Astrocyte of the cerebellum (primary cell): Measurements from ENCODE around the gene MRPS35.
A peak's percentile ranks its signal among the peaks of the same experiment; 100 is the strongest.

Experiments used
- DNase-seq: peaks from one replicate; pipeline ENCODE4 v3.0.0-alpha.2; 2011; ENCODE audit warnings: low read depth
- H3K4me3 ChIP-seq: 2 replicates; pipeline ENCODE4 v1.5.1; 2011; ENCODE audit warnings: mild to moderate bottlenecking, low read depth, low read length, moderate library complexity
- CTCF ChIP-seq: IDR thresholded peaks from 2 replicates; pipeline ENCODE4 v1.5.1; 2012; ENCODE audit warnings: low read length, low read depth, moderate library complexity, mild to moderate bottlenecking; ENCODE audit errors: missing control alignments
- in situ Hi-C: cut with HindIII; loops from 2 replicates; pipeline ENCODE4 v1.10.0; 2017; ENCODE audit warnings: low sequenced_read_pairs

The MRPS35 gene

GRCh38 chr12:27705263-27705662 is 5.4 kb upstream of the MRPS35 start:
- in situ Hi-C loops: no loop called here
- no peak for DNase-seq

DNA sequence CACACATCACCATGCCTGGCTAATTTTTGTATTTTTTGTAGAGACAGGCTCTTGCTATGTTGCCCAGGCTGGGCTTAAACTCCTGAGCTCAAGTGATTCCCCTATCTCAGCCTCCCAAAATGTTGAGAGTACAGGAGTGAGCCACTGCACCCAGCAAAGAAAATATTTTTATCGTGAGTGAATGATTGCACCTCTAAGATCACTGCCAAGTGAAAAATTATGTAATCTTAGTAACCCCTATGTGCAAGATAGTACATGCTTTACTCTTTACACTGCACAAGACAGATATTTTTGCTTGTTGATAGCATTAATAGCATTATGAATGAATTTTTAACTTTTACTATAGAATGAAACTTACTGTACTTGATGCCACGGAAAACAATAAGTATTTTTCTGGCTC is 3.4 kb upstream of the MRPS35 start:
- no peak for TF ChIP-seq CTCF
- DNase-seq: no peak
- H3K4me3 ChIP-seq: no peak overlapping the region
- in situ Hi-C loops: no loop called here

More at GRCh38 chr12:27705263-27705662, 5.4 kb upstream of the MRPS35 start:
- no peak overlapping the region for H3K4me3 ChIP-seq
- TF ChIP-seq CTCF: no peak

DNA sequence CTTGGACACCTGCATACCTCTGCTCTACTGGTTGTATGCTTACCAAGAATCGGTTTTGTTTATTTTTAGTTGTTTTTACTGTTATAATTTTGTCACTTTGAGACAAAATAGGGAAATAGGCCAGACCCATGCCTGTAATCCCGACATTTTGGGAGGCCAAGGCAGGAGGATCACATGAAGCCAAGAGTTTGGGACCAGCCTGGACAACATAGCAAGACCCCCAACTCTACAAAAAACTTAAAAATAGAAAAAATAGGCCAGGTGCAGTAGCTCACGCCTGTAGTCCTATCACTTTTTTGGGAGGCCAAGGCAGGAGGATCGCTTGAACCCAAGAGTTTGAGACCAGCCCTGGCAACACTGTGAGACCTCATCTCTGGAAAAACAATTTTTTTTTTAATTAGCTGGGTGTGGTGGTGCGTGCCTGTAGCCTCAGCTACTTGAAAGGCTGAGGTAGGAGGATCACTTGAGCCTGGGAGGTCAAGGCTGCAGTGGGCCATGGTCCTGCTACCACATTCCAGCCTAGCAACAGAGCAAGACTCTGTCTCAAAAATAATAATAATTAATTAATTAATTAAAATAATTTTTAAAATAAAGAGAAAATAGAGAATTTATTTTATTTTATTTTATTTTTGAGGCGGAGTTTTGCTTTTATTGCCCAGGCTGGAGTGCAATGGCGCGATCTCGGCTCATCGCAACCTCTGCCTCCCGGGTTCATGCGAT is 1.3 kb upstream of the MRPS35 start:
- in situ Hi-C loops: no loop called here
- peak overlapping the region; percentile 99 for H3K4me3 ChIP-seq
- no peak for TF ChIP-seq CTCF
- no peak for DNase-seq

DNA sequence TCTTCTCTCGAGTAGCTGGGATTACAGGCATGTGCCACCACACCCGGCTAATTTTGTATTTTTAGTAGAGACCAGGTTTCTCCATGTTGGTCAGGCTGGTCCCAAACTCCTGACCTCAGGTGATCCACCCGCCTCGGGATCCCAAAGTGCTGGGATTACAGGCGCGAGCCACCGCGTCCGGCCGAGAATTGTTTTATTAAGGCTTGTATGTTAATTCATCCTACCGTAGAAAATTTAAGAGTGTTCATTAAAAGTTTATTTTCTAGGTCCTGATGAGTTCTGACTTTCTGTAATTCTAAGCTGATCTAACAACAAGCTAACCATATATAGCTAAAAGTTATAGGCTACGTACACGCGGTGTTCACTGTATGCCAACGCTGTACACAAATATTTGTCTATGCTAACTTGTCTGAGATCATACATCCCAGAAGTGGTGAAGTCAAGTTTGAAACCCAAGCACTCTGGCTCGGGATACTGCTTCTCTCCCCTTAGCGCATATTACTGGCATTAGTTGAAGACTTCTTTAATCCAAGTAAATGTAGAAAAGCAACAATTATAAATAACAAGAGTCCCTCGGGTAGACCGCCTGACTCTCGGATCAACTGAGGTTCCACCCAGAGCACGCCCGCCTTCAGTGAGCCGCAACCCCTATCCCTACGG is 570 bp upstream of the MRPS35 start:
- no peak for DNase-seq
- no peak for TF ChIP-seq CTCF
- peak overlapping the region; percentile 99 for H3K4me3 ChIP-seq
- in situ Hi-C loops: no loop called here

GRCh38 chr12:27711317-27711682 is 668 bp downstream of the MRPS35 start:
- DNase-seq: no peak
- TF ChIP-seq CTCF: no peak
- in situ Hi-C loops: no loop called here

DNA sequence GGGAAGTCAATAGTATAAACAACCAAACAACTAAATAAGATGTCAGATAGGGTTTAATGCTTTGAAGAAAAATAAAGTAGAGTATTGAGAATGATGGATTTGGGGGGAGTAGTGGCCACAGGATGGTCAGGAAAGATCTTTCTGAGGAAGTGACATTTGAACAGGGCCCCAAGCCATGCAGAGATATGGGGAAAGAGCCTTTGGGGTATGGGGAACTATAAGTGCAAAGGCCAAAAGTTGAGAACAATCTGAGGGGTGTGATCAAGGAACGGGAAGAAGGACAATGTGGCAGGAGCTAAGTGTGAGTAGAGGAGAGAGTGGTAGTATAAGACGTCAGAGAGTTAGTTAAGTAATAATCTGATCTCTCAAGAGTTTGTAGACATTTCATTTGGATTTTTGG is 1.3 kb downstream of the MRPS35 start:
- peak overlapping the region; percentile 99 for H3K4me3 ChIP-seq
- no peak for TF ChIP-seq CTCF
- in situ Hi-C loops: no loop called here
- DNase-seq: no peak

More at GRCh38 chr12:27711317-27711682, 668 bp downstream of the MRPS35 start:
- H3K4me3 ChIP-seq: peak overlapping the region; percentile 99
